NCI-H748 (cell line): ENCODE results near the gene POLR1A.

Experiments used
- DNase-seq: peaks from one replicate; lab custom pipeline; 2025; ENCODE audit not compliant: unreplicated experiment; lab: John Stamatoyannopoulos, UW

Gene POLR1A

DNA sequence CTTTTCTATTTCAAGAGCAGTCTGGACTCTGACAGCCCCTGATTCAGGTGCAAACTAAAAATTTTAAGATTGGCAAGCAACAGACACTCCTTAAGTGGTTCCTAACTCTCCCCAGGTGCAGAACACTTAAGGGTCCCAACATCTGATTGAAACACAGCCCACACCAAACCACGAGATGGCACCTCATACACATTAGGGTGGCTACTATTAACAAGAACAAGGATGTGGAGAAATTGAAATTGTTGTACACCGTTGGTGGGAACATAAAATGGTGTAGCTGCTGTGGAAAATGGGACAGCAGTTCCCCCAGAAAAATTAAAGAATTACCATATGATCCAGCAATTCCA, 82.3 kb downstream of the POLR1A start:
- no peak for DNase-seq

GRCh38 chr2:86022661-86023365, 82.9 kb downstream of the POLR1A start:
- no peak for DNase-seq

GRCh38 chr2:86021396-86022378, 84.0 kb downstream of the POLR1A start:
- DNase-seq: no peak

DNA sequence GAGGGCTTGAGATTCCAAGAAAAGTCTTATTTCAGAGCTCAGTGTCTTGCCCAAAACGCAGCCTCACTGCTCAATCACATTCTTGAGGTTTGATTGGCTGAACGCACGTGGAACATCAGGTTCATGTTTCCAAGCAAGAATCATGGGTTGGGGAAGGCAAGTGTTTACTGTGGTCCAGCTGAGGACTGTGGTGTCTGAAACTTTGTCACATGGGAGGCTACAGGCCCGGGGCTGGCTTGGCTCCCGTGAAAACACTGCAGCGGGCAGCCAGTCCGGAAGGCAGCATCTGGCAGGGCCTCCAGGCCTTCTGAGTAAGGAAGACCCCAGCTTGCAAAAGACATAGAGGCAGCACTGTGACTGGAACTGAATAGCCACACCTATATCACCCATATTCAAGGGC, 84.7 kb downstream of the POLR1A start:
- DNase-seq: no peak

GRCh38 chr2:86019121-86019520, 86.6 kb downstream of the POLR1A start:
- DNase-seq: no peak

GRCh38 chr2:86017901-86018896, 87.5 kb downstream of the POLR1A start:
- no peak for DNase-seq

GRCh38 chr2:86016581-86016980, 89.1 kb downstream of the POLR1A start:
- no peak for DNase-seq

DNA sequence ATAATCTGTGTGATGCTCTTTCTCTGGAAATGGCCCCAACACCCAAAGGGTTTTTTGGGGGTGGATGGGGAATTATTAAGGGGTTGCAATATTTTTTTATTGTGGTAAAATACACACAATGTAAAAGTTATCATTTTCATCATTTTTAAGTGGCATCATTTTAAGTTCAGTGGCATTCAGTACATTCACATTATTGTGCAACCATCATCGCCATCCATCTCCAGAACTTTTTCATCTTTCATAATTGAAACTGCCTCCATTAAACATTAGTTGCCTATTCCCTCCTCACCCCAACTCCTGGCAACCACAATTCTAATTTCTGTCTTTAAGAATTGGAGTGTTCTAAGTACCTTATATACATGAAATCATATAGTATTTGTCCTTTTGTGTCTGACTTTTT, 90.0 kb downstream of the POLR1A start:
- DNase-seq: no peak

DNA sequence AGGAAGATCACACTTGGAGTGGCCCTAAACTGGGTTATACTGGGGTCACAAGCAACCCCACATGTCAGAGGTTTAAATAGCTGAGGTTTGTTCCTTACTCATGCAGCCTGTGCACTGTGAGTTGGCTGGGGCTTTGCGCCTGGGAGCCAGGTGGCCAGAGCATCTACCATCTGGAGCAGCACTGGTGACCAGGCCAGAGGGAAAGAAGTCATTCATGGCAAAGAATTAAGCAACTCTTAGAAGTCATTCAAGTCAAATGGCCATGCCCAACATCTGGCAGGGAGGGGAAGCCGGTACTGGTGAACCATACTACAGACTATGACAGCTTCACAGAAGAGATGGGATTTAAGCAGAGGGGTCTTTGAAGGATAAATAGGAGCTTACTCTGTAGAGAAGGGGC, 90.7 kb downstream of the POLR1A start:
- DNase-seq: no peak

DNA sequence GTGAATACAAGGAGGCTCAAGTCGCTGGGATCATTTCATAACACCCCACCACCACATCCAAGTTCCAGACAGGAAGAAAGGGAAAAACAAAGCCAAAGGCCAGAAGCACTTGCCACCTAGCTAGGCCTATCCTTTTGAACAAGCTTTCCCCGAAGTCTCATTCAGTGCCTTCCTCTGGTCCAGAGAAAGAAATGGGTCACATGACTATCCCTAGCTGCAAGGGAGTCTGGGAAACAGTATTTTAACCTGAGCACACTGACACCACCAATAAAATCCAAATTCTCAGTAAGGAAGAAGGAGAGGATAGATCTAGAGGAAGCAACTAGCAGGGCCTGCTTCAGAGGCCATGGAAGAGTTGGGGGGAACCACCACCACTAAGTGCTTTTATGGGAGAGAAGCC, 91.2 kb downstream of the POLR1A start:
- no peak for DNase-seq

- no peak for DNase-seq
Measured at GRCh38 chr2:86012007-86012712, 93.5 kb downstream of the POLR1A start.

- no peak for DNase-seq
Measured at GRCh38 chr2:86011449-86011941, 94.2 kb downstream of the POLR1A start.

GRCh38 chr2:86010083-86010482, 95.6 kb downstream of the POLR1A start:
- no peak for DNase-seq

DNA sequence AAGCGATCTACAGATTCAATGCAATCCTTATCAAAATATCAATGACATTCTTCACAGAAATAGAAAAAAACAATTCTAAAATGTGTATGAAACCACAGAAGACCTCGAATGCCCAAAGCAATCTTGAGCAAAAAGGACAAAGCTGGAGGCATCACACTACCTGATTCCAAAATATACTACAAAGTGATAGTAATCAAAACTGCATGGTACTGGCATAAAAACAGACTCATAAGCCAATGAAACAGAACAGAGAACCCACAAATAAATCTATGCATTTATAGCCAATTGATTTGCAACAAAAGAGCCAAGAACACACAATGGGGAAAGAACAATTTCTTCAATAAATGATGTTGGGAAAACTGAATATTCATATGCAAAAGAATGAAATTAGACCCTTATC, 99.2 kb downstream of the POLR1A start:
- DNase-seq: no peak

DNA sequence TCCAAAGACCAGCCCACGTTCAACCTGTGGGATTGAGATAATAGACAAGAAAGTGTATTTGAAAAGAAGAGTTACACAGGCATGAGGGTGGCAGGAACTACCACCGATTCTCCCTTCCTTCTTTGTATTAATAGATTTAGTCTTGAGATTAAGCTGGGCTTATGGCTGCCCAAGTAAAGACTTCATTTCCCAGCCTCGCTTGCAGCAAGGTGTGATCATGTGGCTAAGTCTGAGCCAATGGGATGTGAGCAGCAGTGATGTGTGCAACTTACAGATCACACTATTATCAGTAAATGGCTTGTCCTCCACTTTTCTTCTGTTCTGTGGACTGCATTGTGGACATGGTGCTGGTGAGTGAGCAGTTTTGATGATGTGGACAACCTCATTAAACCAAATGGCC, 101.7 kb downstream of the POLR1A start:
- DNase-seq: no peak

GRCh38 chr2:86003104-86003503, 102.6 kb downstream of the POLR1A start:
- DNase-seq: no peak

DNA sequence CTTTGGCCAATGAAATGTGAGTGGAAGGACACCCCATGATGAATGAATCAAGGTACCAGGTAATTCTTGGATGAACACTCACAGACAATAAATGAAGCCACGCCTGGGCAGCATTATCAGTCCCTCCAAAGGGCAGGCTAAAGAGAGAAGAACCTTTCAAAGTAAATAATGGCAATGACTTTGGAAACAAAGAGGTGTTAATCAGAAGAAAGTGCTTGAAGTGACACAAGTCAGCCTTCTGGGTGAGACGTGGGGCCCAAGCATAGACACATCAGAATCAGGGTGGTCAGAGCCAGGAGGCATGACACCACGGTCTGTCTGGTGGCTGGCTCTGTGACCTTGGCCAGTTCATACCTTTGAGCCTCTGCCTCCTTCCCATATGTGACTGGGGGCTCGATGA, 103.3 kb downstream of the POLR1A start:
- no peak for DNase-seq

DNA sequence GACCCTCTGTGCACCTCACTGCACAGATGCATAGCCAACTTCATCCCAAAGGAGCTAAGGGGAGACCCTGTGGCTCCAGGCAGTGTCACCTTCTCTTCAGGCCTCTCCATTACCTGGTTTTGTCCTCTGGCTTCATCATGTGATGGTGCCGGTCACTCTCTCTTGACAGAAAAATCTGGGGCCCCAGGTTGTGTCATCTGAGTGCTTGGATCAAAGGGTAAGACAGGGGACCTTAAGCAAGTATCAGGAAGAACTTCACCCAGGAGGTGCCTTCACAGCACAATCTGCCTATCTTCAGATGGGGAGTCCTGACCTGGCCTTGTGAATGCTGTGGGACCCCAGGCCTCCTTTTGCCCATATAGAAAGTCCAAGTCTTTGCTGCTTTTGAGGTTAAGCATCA, 104.4 kb downstream of the POLR1A start:
- no peak for DNase-seq

DNA sequence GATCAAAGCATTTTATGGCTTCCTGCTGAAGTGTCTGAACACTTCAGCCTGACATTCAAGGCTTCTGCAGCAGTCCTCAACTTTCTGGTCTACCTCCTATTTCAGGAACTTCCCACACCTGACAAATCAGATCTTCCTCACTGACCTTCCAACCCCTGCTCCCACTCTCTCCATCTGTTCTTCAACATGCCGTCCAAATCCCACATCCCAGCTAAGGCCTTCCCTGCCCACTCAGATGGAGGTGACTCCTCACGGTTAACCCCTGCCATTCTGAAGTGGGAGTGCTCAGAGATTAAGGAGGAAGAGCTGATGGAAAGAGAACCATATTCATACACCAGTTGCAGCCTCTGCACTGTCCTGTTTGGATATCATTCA, 104.8 kb downstream of the POLR1A start:
- no peak for DNase-seq

- DNase-seq: no peak
Measured at GRCh38 chr2:86000131-86000937, 105.4 kb downstream of the POLR1A start.
